IPS-11a (cell line): Measurements from ENCODE around the gene ZNF780B.

Source experiments
- H3K4me3 ChIP-seq: one replicate; pipeline ENCODE4 v1.5.1; 2013; ENCODE audit warnings: low read depth, low read length, control low read depth

The ZNF780B gene

DNA sequence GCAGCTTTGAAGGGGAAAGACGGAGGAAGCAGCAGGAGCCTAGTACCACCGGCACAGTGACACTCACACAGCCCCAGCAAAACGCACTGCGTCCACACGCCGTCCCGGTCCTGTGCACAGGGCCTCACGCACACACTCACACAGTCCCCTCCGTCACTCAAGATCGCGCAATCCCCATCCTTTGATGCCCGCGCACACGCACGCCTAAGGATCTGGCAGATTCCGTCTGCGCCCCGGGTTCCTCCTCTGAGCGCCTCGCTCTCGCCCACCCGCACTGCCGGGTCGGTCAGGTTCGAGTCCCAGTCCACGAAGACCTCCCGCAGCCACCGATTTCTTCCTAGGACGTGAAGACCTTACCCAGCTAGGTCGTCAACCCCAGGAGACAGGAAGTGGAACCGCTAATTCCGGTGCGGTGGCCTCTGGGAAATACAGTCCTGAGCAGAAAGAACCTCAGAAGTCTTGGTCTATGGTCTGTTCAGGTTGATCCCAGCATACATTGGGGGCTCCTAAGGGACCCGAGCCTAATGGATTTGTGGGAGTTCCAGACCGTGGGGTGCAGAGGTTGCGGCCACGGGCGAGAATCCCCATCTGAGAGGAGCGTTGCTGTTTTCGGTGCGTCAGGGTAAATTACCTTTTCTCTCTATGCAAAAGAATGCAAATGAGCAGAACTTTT lies at the start of gene ZNF780B:
Gene ZNF780B (minus strand): TSS at position 400 of the 673 bp plus-strand sequence. CDS start 5,899 bp downstream, outside the sequence.
- H3K4me3 ChIP-seq: peak within 1 kb of the TSS; percentile 98

- H3K4me3 ChIP-seq: no peak overlapping the region
These were observed 48.7 kb upstream of the ZNF780B start for GRCh38 chr19:40104754-40105153.

- H3K4me3 ChIP-seq: no peak overlapping the region
These were observed 47.6 kb upstream of the ZNF780B start for GRCh38 chr19:40103600-40103999.

DNA sequence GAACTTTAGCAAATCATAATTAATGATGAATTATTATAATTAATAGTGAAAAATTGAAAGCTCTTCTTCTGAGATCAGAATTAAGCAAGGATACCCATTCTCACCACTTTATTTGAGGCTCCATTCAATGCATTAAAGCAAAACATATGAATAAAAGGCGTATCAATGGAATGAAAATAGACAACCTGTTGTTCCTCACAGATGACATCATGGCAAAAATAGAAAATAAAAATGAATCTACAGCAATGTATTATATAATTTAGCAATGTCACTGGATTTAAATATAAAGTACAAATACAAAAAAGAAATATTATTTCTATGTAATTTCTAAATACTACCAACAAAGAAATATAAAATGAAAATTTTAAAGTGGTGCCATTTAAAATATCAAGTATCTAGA lies 45.8 kb upstream of the ZNF780B start:
- H3K4me3 ChIP-seq: no peak overlapping the region

DNA sequence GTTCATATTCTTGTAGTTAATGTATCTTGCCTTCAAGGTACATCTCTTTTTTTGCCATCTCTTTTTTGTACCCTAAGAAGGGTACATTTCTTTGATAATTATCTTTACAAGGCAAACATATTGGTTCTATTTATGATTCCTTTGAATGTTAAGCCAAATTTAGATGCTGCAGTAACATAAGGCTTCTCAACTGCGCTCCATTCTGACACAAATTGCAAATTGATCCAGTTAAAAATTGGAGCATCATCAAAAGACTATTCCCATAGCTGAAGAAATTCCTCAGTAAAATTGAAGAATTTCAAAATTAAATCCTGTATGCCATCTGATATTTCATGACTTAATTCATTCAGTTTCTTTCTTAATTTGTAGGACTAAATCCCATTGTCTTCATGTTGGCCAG lies 37.4 kb upstream of the ZNF780B start:
- no peak overlapping the region for H3K4me3 ChIP-seq

DNA sequence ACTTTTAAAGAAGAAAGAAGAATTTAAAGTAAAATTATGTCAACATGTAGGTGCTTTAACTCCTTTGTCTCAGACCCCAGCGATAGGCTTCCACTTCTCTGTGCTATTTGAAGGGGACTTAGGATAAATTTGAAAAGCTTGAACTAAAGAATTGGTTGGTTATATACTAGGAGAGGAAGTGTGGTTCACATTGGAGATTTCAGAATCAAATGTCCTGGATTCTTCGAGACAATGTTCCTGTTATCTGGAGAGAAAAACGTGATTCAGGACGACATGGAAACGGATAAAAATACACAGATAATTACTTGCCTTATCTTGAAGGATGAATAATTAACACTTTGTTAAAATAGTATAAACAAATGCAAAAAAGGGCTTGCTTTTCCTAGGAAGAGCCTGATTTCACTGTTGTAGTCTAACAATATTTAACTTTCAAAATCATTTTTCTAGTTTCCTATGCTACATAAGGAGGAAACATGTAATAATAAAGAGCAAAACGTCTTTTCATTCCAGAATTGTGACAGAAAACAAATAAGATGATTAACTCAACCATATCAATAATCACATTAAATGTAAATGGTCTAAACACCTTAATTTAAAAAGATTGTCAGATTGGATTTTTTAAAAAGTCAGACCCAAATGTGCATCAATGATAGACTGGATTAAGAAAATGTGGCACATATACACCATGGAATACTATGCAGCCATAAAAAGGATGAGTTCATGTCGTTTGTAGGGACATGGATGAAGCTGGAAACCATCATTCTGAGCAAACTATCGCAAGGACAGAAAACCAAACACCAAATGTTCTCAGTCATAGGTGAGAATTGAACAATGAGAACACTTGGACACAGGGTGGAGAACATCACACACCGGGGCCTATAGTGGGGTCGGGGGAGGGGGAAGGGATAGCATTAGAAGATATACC lies 35.4 kb upstream of the ZNF780B start:
- peak overlapping the region; percentile 97 for H3K4me3 ChIP-seq

- peak within 1 kb of the TSS; percentile 97 for H3K4me3 ChIP-seq
These were observed 34.5 kb upstream of the ZNF780B start, which contains the start of gene ZNF780A for GRCh38 chr19:40090241-40091204. Gene ZNF780A (minus strand): TSS chr19:40090943. CDS start chr19:40084753, 6,190 bp downstream.

DNA sequence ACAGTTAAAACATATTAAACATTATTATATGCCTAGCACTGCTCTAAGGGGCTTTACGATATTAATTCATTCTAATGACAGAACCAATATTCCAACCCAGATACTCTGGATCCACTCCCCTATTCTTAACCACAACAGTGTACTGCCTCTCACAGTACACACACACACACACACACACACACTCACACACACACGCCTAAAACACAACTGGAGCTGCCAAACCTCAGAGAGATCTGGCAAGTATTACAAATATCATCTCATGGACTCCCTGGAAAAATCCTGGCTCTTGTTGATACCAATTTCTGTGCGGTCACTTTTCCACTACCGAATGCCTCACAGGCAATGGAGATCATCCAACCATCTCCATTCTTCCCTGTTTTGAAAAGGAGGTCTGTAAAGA lies 33.4 kb upstream of the ZNF780B start:
- H3K4me3 ChIP-seq: peak overlapping the region; percentile 97

DNA sequence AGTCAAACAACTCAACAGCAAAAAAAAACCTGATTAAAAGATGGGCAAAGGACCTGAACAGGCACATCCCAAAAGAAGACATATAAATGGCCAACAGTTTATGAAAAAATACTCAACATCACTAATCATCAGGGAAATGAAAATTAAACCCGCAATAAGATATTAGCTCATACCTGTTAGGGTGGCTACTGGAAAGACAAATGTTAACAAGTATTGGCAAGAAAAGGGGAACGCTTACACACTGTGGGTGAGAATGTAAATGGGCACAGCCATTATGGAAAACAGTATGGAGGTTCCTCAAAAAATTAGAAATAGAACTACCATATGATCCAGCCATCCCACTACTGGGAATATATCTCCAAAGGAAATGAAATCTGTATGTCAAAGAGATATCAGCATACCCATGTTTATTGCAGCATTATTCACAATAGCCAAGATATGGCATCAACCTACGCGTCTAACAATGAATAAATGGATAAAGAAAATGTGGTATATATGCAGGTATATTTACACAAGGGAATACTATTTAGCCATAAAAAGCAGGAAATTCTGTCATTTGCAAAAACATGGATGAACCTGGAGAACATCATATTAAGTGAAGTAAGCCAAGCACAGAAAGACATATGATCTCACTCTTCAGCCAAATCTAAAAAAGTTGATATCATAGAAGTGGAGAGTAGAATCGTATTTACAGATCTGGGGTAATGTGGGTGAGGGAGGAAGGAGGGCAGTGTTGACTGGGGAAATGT lies 32.4 kb upstream of the ZNF780B start:
- H3K4me3 ChIP-seq: no peak overlapping the region

DNA sequence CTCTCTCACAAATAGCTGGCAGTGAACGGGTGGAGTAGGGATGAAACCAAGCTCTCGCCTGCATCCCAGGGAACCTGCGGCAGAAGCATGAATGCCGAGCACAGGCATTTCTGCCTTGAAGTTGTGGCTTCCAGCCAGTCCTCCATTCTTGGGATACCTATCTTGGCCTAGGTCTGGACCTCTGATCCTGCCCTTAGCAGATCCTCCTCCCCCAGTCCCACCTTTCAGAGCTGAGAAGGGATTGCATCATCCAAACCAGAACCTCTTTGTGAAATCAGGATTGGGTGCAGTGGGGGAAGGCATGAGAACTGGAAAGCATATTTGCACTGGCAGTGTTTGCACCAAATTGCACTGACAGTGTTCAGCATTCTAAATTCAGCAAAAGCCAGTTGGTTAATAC lies 28.9 kb upstream of the ZNF780B start:
- H3K4me3 ChIP-seq: no peak overlapping the region

- no peak overlapping the region for H3K4me3 ChIP-seq
These were observed 25.4 kb upstream of the ZNF780B start for GRCh38 chr19:40081411-40081810.

GRCh38 chr19:40080289-40080688 lies 24.3 kb upstream of the ZNF780B start:
- no peak overlapping the region for H3K4me3 ChIP-seq

DNA sequence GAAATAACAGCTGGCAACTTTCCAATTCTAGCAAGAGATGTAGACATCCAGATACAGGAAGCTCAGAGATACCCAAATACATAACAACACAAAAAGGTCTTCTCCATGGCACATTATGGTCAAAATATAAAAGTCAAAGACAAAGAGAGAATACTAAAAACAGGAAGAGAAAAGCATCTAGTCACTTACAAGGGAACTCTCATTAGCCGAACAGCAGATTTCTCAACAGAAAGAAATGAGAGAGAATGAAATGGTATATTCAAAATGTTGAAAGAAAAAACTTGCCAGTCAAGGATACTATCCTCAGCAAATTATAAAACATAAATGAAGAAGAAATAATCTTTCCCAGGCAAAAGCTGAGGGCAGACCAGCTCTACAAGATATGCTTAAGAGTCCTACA lies 22.3 kb upstream of the ZNF780B start:
- H3K4me3 ChIP-seq: no peak overlapping the region

- no peak overlapping the region for H3K4me3 ChIP-seq
These were observed 14.0 kb upstream of the ZNF780B start for GRCh38 chr19:40070058-40070457.

GRCh38 chr19:40059624-40060023 lies 3.6 kb upstream of the ZNF780B start:
- no peak overlapping the region for H3K4me3 ChIP-seq

DNA sequence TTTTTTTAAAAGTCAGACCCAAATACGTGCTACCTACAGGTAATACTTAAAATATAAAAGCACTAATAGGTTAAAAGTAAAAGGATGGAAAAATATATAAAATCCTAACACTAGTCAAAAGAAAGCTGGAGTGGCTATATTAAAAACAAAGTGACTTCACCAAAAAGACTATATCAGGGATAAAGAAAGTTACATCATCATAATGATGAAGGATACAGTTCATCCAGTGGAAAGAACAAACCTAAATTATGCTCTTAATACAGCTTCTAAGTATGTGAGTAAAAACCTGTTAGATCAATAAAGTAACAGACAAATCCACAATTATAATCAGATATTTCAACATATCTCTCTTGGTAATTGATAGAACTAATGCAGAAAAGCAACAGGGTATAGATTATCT lies 1.1 kb upstream of the ZNF780B start:
- H3K4me3 ChIP-seq: no peak overlapping the region

DNA sequence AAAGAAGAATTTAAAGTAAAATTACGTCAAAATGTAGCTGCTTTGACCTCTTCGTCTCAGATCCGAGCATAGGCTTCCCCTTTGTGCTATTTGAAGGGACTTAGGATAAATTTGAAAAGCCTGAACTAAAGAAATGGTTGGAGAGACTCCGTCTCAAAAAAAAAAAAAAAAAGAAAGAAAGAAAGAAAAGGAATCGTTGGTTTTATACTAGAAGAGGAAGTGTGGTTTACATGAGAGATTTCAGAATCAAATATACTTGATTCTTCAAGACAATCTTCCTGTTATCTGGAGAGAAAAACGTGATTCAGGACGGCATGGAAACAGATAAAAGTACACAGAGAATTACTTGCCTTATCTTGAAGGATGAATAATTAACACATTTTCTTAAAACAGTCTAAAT lies 474 bp upstream of the ZNF780B start:
- peak overlapping the region; percentile 98 for H3K4me3 ChIP-seq

- H3K4me3 ChIP-seq: peak overlapping the region; percentile 98
These were observed 982 bp downstream of the ZNF780B start for GRCh38 chr19:40055049-40055448.

DNA sequence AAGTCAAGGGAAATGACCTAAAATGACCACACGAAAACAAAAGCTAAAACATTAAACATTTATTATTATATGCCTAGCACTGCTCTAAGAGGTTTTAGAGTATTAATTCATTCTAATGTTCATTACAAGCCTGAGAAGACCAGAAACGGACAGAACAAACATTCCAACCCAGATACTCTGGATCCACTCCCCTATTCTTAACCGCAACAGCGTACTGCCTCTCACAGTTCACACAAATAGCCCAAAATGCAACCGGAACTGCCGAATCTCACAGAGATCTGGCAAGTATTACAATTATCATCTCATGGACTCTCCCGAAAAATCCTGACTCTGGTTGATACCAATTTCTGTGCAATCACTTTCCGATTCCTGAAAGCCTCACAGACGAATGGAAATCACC lies 1.4 kb downstream of the ZNF780B start:
- H3K4me3 ChIP-seq: peak overlapping the region; percentile 98

DNA sequence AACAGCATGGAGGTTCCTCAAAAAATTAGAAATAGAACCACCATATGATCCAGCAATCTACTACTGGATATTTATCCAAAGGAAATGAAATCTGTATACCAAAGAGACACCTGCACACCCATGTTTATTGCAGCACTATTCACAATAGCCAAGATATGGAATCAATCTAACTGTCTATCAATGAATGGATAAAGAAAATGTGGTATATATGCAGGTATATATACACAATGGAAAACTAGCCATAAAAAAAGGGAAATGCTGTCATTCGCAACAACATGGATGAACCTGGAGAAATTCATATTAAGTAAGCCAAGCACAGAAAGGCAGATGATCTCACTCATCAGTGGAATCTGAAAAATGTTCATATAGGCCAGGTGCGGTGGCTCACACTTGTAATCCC lies 2.5 kb downstream of the ZNF780B start:
- no peak overlapping the region for H3K4me3 ChIP-seq
